PC-3 (cell line): ENCODE data around the gene RARRES2.

ENCODE experiments used
- CTCF ChIP-seq: fragments of 300-600 bp; sonication (generic); conservative IDR thresholded peaks from 2 replicates; pipeline ENCODE4 v1.5.1; 2017; ENCODE audit warnings: antibody characterized with exemption, low read depth, mild to moderate bottlenecking, low read length
- EZH2phosphoT487 ChIP-seq: fragments of 300-600 bp; sonication (generic); IDR thresholded peaks from 2 replicates; pipeline ENCODE4 v1.6.1; 2018; ENCODE audit warnings: mild to moderate bottlenecking, antibody characterized with exemption, low read length, borderline replicate concordance

GRCh38 chr7:150333659-150334058 lies 7.8 kb downstream of the RARRES2 start:
- TF ChIP-seq CTCF (no peak), EZH2phosphoT487 (no peak)
